NT2/D1 (cell line): ENCODE measurements around the gene RNLS.

Experiments used
- SUZ12 ChIP-seq: IDR thresholded peaks from 2 replicates; pipeline ENCODE4 v1.6.1; 2011; ENCODE audit not compliant: insufficient read length, insufficient read depth; ENCODE audit errors: extremely low read depth
- YY1 ChIP-seq: IDR thresholded peaks from 2 replicates; pipeline ENCODE4 v1.6.1; 2011; ENCODE audit not compliant: insufficient read length, insufficient read depth

- no peak for TF ChIP-seq YY1
- no peak for TF ChIP-seq SUZ12
Observed at GRCh38 chr10:88232029-88232895, 350.9 kb downstream of the RNLS start.
